Stimulated activated CD4-positive, alpha-beta T cell treated with anti-CD3 and anti-CD28 coated beads, TNF-alpha, amount 100 ng/mL, for 1 hour (primary cell): ENCODE measurements around the gene ZNF652.
"Not testable (repeated sequence)": the region's sequence is repeated elsewhere in the genome, so short reads cannot be mapped to it uniquely, and the experiment has no call there.

Source experiments
- DNase-seq, 3 donors: peaks; one replicate each; pipeline ENCODE4 v3.0.0-alpha.2; 2020; ENCODE audit warnings: low read depth in 3 of 3, low spot score in 1 of 3

ZNF652 gene

GRCh38 chr17:49361902-49362722 is at the start of gene ZNF652:
ZNF652 (minus strand) TSS chr17:49362250; CDS start chr17:49317725, 44,525 bp downstream.
- peak; percentile 78 to 98 (median 97) for DNase-seq

- no peak for DNase-seq
Measured at GRCh38 chr17:49409066-49409465, 47.0 kb upstream of the ZNF652 start.

GRCh38 chr17:49407981-49408501 is 46.0 kb upstream of the ZNF652 start:
- peak; percentile 52 to 80 (median 65) for DNase-seq

- DNase-seq, result no peak
Measured at GRCh38 chr17:49407086-49407485, 45.0 kb upstream of the ZNF652 start.

- DNase-seq, result no peak
Measured at GRCh38 chr17:49406421-49407061, 44.5 kb upstream of the ZNF652 start.

GRCh38 chr17:49404906-49405305 is 42.9 kb upstream of the ZNF652 start:
- no peak for DNase-seq

GRCh38 chr17:49404361-49404760 is 42.3 kb upstream of the ZNF652 start:
- no peak for DNase-seq

- DNase-seq, result no peak
Measured at GRCh38 chr17:49403514-49404289, 41.7 kb upstream of the ZNF652 start.

- DNase-seq, result no peak
Measured at GRCh38 chr17:49402706-49403105, 40.7 kb upstream of the ZNF652 start.

- DNase-seq, result no peak
Measured at GRCh38 chr17:49401971-49402611, 40.0 kb upstream of the ZNF652 start.

- DNase-seq, result no peak
Measured at GRCh38 chr17:49399995-49400394, 37.9 kb upstream of the ZNF652 start.

GRCh38 chr17:49397586-49397985 is 35.5 kb upstream of the ZNF652 start:
- DNase-seq, result no peak

GRCh38 chr17:49393491-49394255 is 31.6 kb upstream of the ZNF652 start:
- DNase-seq, result no peak

GRCh38 chr17:49390548-49391324 is 28.7 kb upstream of the ZNF652 start:
- no peak for DNase-seq

- not testable (repeated sequence) for DNase-seq
Measured at GRCh38 chr17:49389514-49390347, 27.7 kb upstream of the ZNF652 start.

GRCh38 chr17:49388692-49389513 is 26.9 kb upstream of the ZNF652 start:
- no peak for DNase-seq

- DNase-seq, result peak in 1 of 3 donors; percentile 12
Measured at GRCh38 chr17:49388290-49388640, 26.2 kb upstream of the ZNF652 start.
